GM12874 (cell line): ENCODE results near the gene LGALS12.

Experiments
- TF ChIP-seq, protein P1 (sequence below): IDR thresholded peaks from 2 replicates; pipeline ENCODE4 v1.5.1; 2011; ENCODE audit warnings: low read depth, mild to moderate bottlenecking, control low read depth, low read length, moderate library complexity; ENCODE audit not compliant: insufficient read depth

LGALS12 gene

DNA sequence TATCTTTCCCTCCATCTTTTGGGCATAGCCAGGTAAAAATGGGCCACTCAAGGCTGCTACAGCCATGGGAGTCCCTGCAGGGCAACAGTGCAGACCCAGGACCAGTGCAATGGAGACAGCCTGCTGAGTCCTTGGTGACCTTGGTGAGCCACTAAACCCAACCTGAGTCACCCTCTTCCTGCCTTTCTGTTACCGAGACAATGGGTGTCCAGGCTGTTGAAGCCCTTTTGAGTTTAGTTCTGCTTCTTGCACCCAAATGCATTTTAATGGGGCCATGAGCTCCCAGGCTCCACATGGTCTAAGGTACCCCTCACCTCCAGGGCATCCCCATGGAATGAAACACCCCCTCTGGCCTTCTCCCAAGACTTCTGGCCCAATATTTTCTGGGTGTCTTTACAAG lies 29.9 kb downstream of the LGALS12 start:
- TF ChIP-seq, protein P1, sequence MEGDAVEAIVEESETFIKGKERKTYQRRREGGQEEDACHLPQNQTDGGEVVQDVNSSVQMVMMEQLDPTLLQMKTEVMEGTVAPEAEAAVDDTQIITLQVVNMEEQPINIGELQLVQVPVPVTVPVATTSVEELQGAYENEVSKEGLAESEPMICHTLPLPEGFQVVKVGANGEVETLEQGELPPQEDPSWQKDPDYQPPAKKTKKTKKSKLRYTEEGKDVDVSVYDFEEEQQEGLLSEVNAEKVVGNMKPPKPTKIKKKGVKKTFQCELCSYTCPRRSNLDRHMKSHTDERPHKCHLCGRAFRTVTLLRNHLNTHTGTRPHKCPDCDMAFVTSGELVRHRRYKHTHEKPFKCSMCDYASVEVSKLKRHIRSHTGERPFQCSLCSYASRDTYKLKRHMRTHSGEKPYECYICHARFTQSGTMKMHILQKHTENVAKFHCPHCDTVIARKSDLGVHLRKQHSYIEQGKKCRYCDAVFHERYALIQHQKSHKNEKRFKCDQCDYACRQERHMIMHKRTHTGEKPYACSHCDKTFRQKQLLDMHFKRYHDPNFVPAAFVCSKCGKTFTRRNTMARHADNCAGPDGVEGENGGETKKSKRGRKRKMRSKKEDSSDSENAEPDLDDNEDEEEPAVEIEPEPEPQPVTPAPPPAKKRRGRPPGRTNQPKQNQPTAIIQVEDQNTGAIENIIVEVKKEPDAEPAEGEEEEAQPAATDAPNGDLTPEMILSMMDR = no peak

DNA sequence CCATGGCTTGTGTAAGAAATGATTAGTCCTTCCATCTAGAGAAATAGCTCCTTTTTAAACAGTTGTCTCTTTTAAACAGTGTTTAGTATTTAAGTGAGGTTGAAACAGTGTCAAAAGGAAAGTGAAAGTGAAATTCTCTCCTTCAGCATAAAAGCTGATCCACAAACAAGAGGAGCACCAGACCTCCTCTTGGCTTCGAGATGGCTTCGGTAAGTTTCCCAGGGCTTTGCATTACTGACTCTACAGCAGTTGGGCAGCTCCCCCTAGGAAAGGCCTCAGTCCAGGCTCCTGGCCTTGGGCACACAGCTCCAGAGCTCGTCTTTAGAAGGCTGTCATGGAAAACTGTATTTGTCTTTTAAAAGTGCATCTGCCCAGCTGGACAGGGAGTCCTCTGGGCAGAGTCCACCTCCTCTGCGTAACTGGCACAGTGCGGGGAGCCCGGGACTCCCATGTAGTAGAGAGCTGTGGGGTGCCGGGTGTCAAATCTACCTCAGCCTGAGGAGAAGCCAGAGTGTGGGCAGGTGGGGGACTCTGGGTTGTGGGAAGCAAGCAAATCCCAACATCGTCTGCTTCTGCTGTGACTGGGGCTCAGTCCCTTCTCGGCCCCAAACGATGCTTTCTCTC lies 30.9 kb downstream of the LGALS12 start, which contains the start of gene PLAAT4:
TSS of gene PLAAT4 (plus strand) at position 140 of the 624 bp plus-strand sequence. CDS start at position 201, 61 bp downstream.
- TF ChIP-seq, protein P1 = no peak

DNA sequence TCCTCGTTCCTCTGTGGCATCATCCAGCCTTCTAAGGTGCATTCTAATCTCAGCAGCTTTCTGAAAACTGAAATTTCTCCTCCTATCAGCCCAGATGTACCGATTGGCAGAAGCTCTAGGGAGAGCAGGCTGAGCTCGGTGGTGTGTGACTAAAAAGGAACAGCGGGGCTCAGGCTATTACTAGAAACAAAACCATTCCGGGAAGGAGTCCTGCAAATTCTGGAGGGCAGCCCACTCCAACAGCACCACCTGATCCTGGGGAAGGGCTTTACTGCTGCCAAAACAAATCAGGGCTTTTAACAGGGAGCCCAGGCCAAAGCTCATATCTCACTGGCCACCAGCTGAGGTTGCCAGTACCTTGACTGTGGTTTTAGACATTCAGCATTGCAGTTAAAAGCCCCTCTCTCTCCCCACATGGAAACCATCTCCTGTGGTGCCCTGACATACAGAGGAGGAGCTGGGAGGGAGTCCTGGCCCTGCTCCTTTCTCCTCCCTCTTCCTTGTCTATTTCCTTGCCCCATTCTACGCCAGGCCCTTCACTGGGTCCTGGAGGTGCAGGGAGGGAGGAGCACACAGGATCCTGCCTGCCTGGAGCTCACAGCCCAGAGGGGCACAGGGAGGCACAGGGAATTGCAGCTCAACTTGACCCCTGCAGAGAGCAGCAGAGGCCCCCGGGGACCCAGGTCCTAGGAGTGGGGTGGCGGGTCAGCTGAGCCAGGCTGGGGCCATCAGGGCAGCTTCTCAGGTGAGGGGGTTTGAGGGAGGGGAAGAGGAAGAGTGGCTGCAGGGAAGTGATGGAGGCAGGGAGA lies 31.6 kb downstream of the LGALS12 start:
- TF ChIP-seq, protein P1 = no peak

DNA sequence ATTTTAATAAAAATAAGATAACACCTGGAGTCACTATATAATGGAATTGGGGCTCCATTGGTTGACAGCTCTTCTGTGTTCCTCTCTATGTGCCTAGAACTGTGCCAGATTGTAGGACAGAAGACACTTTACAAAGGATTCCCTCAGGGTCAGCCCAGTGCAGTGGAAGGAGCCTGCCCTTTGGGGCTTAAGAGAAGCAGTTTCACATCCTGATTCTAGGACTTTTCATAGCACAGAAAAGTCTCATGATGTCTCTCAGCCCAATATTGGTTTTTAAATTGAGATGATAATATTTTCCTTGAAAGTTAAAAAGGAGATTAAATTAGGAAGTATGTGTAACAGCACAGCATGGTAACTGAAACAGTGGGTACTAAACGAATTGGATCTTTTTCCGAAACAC lies 37.8 kb downstream of the LGALS12 start:
- TF ChIP-seq, protein P1 = no peak

DNA sequence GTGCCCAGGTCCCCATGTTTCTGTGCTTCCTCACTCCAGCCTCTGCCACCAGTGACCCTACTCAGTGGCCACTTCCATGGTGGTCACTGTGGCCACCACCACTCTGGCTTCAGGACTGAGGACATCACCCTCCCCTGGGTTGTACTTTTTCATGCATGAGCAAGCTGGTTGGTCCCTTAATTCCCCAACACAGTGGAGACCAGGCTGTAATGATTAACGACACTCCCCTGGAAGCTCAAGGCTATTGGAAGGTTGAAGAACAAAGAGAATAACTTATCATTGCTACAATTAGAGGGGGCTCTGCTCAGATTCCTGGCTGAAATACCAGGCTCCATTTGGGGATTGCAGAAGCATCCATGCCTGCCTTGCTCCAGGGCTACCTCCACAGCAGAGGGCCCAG lies 41.2 kb downstream of the LGALS12 start:
- TF ChIP-seq, protein P1 = no peak

DNA sequence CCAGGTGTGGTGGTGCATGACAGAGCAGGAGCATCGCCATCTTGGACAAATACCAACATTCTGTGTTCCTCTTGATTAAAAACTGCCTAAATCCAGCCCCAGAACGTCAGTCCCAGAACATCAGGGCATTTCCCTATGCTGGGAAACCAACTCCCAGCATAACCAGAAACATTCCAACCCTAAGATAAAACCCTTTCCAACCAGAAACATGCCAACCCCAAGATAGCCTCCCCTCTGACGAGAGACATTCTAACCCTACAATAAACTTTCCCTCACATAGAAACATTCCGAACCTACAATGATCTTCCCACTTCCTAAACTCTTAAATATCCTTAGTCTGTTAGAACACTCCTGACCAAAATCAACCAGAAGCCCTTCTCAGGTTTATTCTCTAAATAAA lies 42.3 kb downstream of the LGALS12 start:
- TF ChIP-seq, protein P1 = no peak

DNA sequence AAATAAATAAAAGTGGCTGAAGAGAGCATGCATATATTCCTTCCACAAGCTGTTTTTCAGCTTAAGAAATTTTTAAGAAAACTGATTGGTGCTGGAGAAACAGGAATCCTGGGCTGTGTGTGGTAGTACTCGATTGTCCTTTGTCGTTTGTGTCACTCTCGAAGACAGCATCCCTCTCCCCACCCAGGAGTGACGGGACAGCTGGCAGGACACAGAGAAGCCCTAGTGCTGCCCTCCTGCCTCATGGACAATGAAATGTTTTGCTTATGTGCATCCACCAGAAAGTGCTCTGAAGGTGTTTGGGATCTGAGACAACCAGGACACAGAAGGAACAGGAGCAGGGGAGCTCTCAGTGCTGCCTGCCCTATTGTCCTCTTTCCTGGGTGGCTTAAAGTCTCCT lies 43.5 kb downstream of the LGALS12 start:
- TF ChIP-seq, protein P1 = no peak
